ENCODE measurements around the gene LUZP2. TPM values are rescaled to one million over a fixed set of nuclear protein-coding genes. Genes with fewer than 3 reads are reported as not detected.
"Not testable (repeated sequence)": the region's sequence is repeated elsewhere in the genome, so short reads cannot be mapped to it uniquely, and the experiment has no call there.

The LUZP2 gene
- total and polyA plus RNA-seq, 2 donors (not counting 1 experiment from before 2014, with no cell fraction given) = not detected

GRCh38 chr11:24890426-24890825 is 393.6 kb downstream of the LUZP2 start:
- no peaks in the 10 kb centered on the region for H3K9me3 Mint-ChIP-seq (ENCODE audit: insufficient read depth)
- WGBS (ENCODE audit: insufficient coverage) = no CpG with 5 or more reads among the region's 1 CpG
- Histone ChIP-seq H2AFZ (ENCODE audit: insufficient read depth, low read depth, low read length, poor library complexity, severe bottlenecking) (no peak overlapping the region), H4K20me1 (ENCODE audit: control insufficient read depth, insufficient read depth, low read length, poor library complexity, severe bottlenecking) (no peaks in the 10 kb centered on the region), H3K9me3 (ENCODE audit: control extremely low read depth in 1 of 3, control insufficient read depth in 2 of 3, insufficient read depth in 1 of 3, low read length in 2 of 3) (no peaks in the 10 kb centered on the region), H3K4me2 (replicated peaks; ENCODE audit: low read depth, low read length, poor library complexity, severe bottlenecking) (no peak overlapping the region), H3K4me3 (ENCODE audit: control extremely low read depth in 1 of 5, extremely low read depth in 1 of 5, insufficient read depth in 1 of 5, low read depth in 2 of 5, low read length in 4 of 5) (no peak overlapping the region), H3K27me3 (replicated peaks in 1 of 4; ENCODE audit: control extremely low read depth in 1 of 4, control insufficient read depth in 3 of 4, insufficient read depth in 4 of 4, low read length in 3 of 4) (no peaks in the 10 kb centered on the region), H3K9ac (ENCODE audit: low read length) (no peak overlapping the region), H3K27ac (ENCODE audit: low read length in 2 of 2) (no peak overlapping the region), H3K79me2 (ENCODE audit: control insufficient read depth, insufficient read depth, low read length) (no peaks in the 10 kb centered on the region), H3K4me1 (ENCODE audit: control insufficient read depth in 2 of 2, insufficient read depth in 2 of 2, low read length in 2 of 2) (no peaks in the 10 kb centered on the region), H3K36me3 (replicated peaks in 1 of 2; ENCODE audit: control extremely low read depth in 1 of 2, control insufficient read depth in 1 of 2, extremely low read depth in 1 of 2, insufficient read depth in 2 of 2, low read length in 1 of 2) (no peaks in the 10 kb centered on the region)
- CTCF ChIA-PET = no interaction called here
- TF ChIP-seq CTCF (IDR thresholded peaks at IDR 0.05) (no peak), EZH2 (IDR thresholded peaks at IDR 0.05; ENCODE audit: borderline replicate concordance, insufficient read depth, low read depth, low read length, poor library complexity, severe bottlenecking) (no peak)
- no peak for DNase-seq
- no peak overlapping the region for H3K27ac Mint-ChIP-seq
- intact Hi-C loops (cut with micrococcal nuclease) = no loop called here
- no peak overlapping the region for H3K4me3 Mint-ChIP-seq
- POLR2A ChIA-PET = no interaction called here
- no peak for ATAC-seq (ENCODE audit: low read depth)
- no peaks in the 10 kb centered on the region for H3K27me3 Mint-ChIP-seq
- H3K4me1 Mint-ChIP-seq = no peaks in the 10 kb centered on the region

- H3K4me1 ChIP-seq (ENCODE audit: control insufficient read depth in 2 of 2, insufficient read depth in 2 of 2, low read length in 2 of 2); H3K9me3 Mint-ChIP-seq (ENCODE audit: insufficient read depth); intact Hi-C loops (cut with micrococcal nuclease); H3K27ac ChIP-seq (ENCODE audit: low read length in 2 of 2); H2AFZ ChIP-seq (ENCODE audit: insufficient read depth, low read depth, low read length, poor library complexity, severe bottlenecking); H3K27me3 ChIP-seq (replicated peaks in 1 of 4; ENCODE audit: control extremely low read depth in 1 of 4, control insufficient read depth in 3 of 4, insufficient read depth in 4 of 4, low read length in 3 of 4); H3K4me1 Mint-ChIP-seq; H3K4me2 ChIP-seq (replicated peaks; ENCODE audit: low read depth, low read length, poor library complexity, severe bottlenecking); H3K4me3 ChIP-seq (ENCODE audit: control extremely low read depth in 1 of 5, extremely low read depth in 1 of 5, insufficient read depth in 1 of 5, low read depth in 2 of 5, low read length in 4 of 5); H3K9me3 ChIP-seq (ENCODE audit: control extremely low read depth in 1 of 3, control insufficient read depth in 2 of 3, insufficient read depth in 1 of 3, low read length in 2 of 3); CTCF ChIA-PET; ATAC-seq (ENCODE audit: low read depth); H3K36me3 ChIP-seq (replicated peaks in 1 of 2; ENCODE audit: control extremely low read depth in 1 of 2, control insufficient read depth in 1 of 2, extremely low read depth in 1 of 2, insufficient read depth in 2 of 2, low read length in 1 of 2); H3K4me3 Mint-ChIP-seq; H3K27ac Mint-ChIP-seq; H3K79me2 ChIP-seq (ENCODE audit: control insufficient read depth, insufficient read depth, low read length); H3K9ac ChIP-seq (ENCODE audit: low read length); POLR2A ChIA-PET; DNase-seq; H3K27me3 Mint-ChIP-seq; H4K20me1 ChIP-seq (ENCODE audit: control insufficient read depth, insufficient read depth, low read length, poor library complexity, severe bottlenecking): not testable (repeated sequence)
- WGBS (ENCODE audit: insufficient coverage) = no CpG with 5 or more reads among the region's 4 CpGs
Measured at GRCh38 chr11:24891845-24892492, 395.1 kb downstream of the LUZP2 start.
